Activated CD8-positive, alpha-beta T cell treated with anti-CD3 and anti-CD28 coated beads, Interleukin-2, amount 10 ng/mL, durations not matched to agents 7 days and 5 days (primary cell): ENCODE data around the gene ZSCAN29. TPM values are rescaled to one million over a fixed set of nuclear protein-coding genes. Genes with fewer than 3 reads are reported as not detected.
"Not testable (repeated sequence)": the region's sequence is repeated elsewhere in the genome, so short reads cannot be mapped to it uniquely, and the experiment has no call there.

Experiments
- ATAC-seq: fragments of 150-1000 bp; cut with Tn5 transposase; one replicate; pipeline ENCODE4 v1.10.0; 2021; ENCODE audit warnings: moderate library complexity
- CTCF ChIA-PET: fragments of 350-600 bp; sonication (Branson Sonifier 250); formaldehyde crosslinking; loops from one replicate; lab custom pipeline; 2021; ENCODE audit warnings: antibody characterized with exemption; lab: Charles Lee
- POLR2A ChIA-PET: fragments of 350-600 bp; sonication (Branson Sonifier 250); formaldehyde crosslinking; loops from one replicate; lab custom pipeline; 2021; ENCODE audit warnings: antibody characterized with exemption; lab: Charles Lee
- DNase-seq: peaks from one replicate; pipeline ENCODE4 v3.0.0-alpha.2; 2020
- H3K27ac Mint-ChIP-seq: one replicate; pipeline ENCODE4 v1.8.0; 2021; ENCODE audit warnings: mild to moderate bottlenecking, mixed read lengths
- H3K27me3 Mint-ChIP-seq: one replicate; pipeline ENCODE4 v1.8.0; 2021; ENCODE audit warnings: low read depth, mixed read lengths
- H3K36me3 Mint-ChIP-seq: one replicate; pipeline ENCODE4 v1.8.0; 2021; ENCODE audit warnings: low read depth, mixed read lengths
- H3K4me1 Mint-ChIP-seq: one replicate; pipeline ENCODE4 v1.8.0; 2021; ENCODE audit warnings: low read depth, mixed read lengths
- H3K4me3 Mint-ChIP-seq: one replicate; pipeline ENCODE4 v1.8.0; 2021; ENCODE audit warnings: mild to moderate bottlenecking, mixed read lengths
- H3K9me3 Mint-ChIP-seq: one replicate; pipeline ENCODE4 v1.8.0; 2022; ENCODE audit warnings: mixed read lengths; ENCODE audit not compliant: insufficient read depth
- total RNA-seq, 2 experiments: library from RNA; stranded (reverse); gene quantifications; one replicate each; pipeline ENCODE4 v1.2.3, GENCODE V29; 2021

ZSCAN29 gene
- total RNA-seq, 2 experiments from 2014 or later: 30.4 to 32.1 TPM

DNA sequence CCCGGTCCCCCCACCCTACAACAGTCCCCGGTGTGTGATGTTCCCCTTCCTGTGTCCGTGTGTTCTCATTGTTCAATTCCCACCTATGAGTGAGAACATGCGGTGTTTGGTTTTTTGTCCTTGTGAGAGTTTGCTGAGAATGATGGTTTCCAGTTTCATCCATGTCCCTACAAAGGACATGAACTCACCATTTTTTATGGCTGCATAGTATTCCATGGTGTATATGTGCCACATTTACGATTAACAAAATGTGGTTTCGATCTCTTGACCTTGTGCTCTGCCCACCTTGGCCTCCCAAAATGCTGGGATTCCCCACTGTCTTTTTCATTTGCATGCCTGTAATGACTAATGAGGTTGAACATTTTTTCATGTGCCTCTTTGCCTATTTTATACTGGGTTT is 22.7 kb upstream of the ZSCAN29 start:
- H3K4me1 Mint-ChIP-seq, CTCF ChIA-PET, H3K27ac Mint-ChIP-seq, DNase-seq, H3K27me3 Mint-ChIP-seq, H3K4me3 Mint-ChIP-seq, H3K9me3 Mint-ChIP-seq, POLR2A ChIA-PET, ATAC-seq: not testable (repeated sequence)
- peaks cover 43% of the 10 kb centered on the region for H3K36me3 Mint-ChIP-seq

DNA sequence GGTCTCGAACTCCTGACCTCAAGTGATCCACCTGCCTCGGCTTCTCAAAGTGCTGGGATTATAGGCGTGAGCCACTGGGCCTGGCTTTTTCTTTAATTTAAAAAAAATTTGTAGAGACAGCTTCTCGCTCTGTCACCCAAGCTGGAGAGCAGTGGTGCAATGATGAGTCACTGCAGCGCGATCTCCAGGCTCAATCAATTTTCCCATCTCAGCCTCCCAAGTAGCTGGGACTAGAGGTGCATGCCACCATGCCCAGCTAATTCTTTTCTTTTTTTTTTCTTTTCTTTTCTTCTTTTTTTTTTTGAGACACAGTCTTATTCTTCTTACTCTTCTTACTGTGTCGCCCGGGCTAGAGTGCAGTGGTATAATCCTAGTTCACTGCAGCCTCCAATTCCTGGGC is 19.9 kb upstream of the ZSCAN29 start:
- Mint-ChIP-seq H3K36me3 (peaks cover 48% of the 10 kb centered on the region), H3K4me1 (no peaks in the 10 kb centered on the region), H3K27me3 (no peaks in the 10 kb centered on the region), H3K4me3 (no peak overlapping the region), H3K27ac (peak overlapping the region; percentile 32), H3K9me3 (no peaks in the 10 kb centered on the region)
- DNase-seq (no peak), ATAC-seq (no peak)
- CTCF ChIA-PET: interaction anchor here (0.9 to 1.7 kb wide), 3 partner anchors 9 to 18 kb away, joined by 3 to 8 read pairs (median 4); no protein-coding TSS in a partner anchor
- POLR2A ChIA-PET: no interaction called here

DNA sequence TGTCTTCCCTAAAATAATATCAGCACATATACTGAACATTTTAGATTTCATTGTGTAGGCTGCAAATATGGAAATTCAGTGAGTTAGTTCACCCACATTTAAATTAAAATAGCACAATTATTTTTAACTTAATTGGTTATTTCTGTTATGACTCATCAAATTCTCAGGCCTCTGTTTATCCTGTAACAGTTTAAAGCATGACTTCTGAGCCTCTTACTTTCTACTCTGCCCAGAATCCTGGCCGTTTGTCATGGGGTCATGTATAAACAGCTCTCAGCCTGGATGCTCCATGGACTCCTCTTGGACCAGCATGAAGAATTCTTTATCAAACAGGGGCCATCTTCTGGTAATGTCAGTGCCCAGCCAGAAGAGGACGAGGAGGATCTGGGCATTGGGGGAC is 12.2 kb upstream of the ZSCAN29 start:
- no peak for ATAC-seq
- ChIA-PET CTCF (interaction anchor here (1.2 kb wide), 1 partner anchor 11 kb away, joined by 3 read pairs; no protein-coding TSS in a partner anchor), POLR2A (no interaction called here)
- Mint-ChIP-seq H3K27ac (no peak overlapping the region), H3K4me1 (peaks cover under 1% of the 10 kb centered on the region), H3K4me3 (no peak overlapping the region), H3K27me3 (no peaks in the 10 kb centered on the region), H3K9me3 (no peaks in the 10 kb centered on the region), H3K36me3 (peaks cover 66% of the 10 kb centered on the region)
- DNase-seq: no peak

DNA sequence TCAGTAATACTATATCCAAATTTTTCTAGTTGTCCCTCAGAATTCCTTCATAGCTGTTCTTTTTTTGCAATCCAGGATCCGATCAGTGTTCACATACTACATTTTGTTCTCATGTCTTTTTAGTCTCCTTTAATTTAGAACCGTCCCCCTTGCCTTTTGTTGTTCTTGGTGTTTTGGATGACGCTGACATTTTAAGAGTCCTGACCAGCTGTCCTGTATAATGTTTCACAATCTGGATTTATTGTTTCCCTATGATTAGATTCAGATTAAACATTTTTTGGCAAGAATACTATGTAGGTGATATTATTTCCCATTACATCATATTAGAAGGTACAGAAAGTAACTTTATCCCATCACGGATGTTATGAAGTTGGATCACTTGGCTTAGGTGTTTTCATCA is 11.5 kb upstream of the ZSCAN29 start:
- Mint-ChIP-seq H3K9me3 (no peaks in the 10 kb centered on the region), H3K36me3 (peaks cover 67% of the 10 kb centered on the region), H3K27ac (no peak overlapping the region), H3K4me3 (no peak overlapping the region), H3K4me1 (peaks cover 3% of the 10 kb centered on the region), H3K27me3 (no peaks in the 10 kb centered on the region)
- POLR2A ChIA-PET: no interaction called here
- ATAC-seq (no peak), DNase-seq (no peak)
- CTCF ChIA-PET: interaction anchor here (0.8 to 1.1 kb wide), 2 partner anchors 8 to 11 kb away, joined by 3 to 4 read pairs; partner anchors contain the start of genes TUBGCP4 and ZSCAN29

DNA sequence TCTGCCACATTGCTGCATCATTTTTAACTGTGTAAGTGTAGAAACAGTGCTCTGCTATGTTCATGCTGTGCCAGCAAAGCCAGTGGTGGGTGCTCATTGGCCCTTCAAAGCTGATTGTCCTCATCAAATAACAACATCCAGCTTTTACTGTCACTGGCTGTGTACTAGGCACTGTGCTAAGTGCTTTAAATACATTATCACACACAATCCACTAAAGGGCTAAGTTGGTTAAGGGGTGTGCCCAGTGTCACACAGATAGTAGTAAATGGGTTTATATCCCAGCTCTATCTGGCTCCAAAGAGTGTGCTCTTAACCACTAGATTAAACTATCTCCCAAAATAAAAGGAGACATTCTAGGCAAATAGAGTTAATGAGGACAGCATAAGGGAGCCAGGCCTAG is 7.8 kb upstream of the ZSCAN29 start:
- peaks cover 56% of the 10 kb centered on the region for H3K36me3 Mint-ChIP-seq
- ATAC-seq: no peak
- no peak for DNase-seq
- no peak overlapping the region for H3K4me3 Mint-ChIP-seq
- peaks cover 10% of the 10 kb centered on the region for H3K4me1 Mint-ChIP-seq
- no peaks in the 10 kb centered on the region for H3K27me3 Mint-ChIP-seq
- no peak overlapping the region for H3K27ac Mint-ChIP-seq
- ChIA-PET POLR2A (interaction anchor here (0.9 kb wide), 1 partner anchor 9 kb away, joined by 3 read pairs; no protein-coding TSS in a partner anchor), CTCF (interaction anchor here (3.3 kb wide), 1 partner anchor 15 kb away, joined by 41 read pairs; no protein-coding TSS in a partner anchor)
- H3K9me3 Mint-ChIP-seq: no peaks in the 10 kb centered on the region

DNA sequence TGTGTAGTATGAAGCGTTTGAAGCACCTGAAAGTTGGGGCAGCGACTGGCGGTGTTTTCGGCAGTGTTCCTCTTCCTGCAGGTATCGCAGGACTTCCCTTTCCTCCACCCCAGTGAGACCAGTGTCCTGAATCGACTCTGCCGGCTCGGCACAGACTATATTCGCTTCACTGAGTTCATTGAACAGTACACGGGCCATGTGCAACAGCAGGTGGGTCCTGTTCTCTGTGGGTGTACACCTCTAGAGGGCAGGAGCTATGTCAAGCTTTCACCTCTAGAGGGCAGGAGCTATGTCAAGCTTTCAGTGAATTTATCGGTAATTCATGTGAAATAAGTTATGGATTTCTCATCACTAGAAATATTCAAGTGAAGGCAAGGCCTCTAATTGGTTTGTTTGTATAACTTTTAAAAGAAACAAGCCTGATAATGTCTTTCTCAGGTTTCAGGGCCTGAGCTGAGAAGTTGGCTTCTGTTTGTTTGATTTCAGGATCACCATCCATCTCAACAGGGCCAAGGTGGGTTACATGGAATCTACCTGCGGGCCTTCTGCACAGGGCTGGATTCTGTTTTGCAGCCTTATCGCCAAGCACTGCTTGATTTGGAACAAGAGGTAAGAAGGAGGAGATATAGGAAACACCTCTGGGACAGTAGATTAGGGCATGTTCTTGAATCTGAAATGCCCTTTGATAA is 5.3 kb upstream of the ZSCAN29 start:
- Mint-ChIP-seq H3K9me3 (no peaks in the 10 kb centered on the region), H3K4me3 (no peak overlapping the region), H3K27ac (no peak overlapping the region), H3K27me3 (no peaks in the 10 kb centered on the region), H3K4me1 (peaks cover 24% of the 10 kb centered on the region), H3K36me3 (peaks cover 47% of the 10 kb centered on the region)
- ChIA-PET POLR2A (no interaction called here), CTCF (interaction anchor here (0.6 to 3.3 kb wide), 26 partner anchors 9 to 181 kb away, joined by 3 to 41 read pairs (median 4); no protein-coding TSS in a partner anchor)
- ATAC-seq: peak; percentile 66
- peak; percentile 62 for DNase-seq

- CTCF ChIA-PET: interaction anchor here (0.6 to 3.2 kb wide), 10 partner anchors 10 to 902 kb away, joined by 3 to 14 read pairs (median 4); no protein-coding TSS in a partner anchor
- H3K4me3 Mint-ChIP-seq: peak overlapping the region; percentile 91
- peaks cover 6% of the 10 kb centered on the region for H3K9me3 Mint-ChIP-seq
- POLR2A ChIA-PET: interaction anchor here (0.6 to 1.5 kb wide), 7 partner anchors 8 to 162 kb away, joined by 3 to 5 read pairs (median 3); partner anchors contain the start of gene LCMT2
- peak; percentile 23 for DNase-seq
- H3K36me3 Mint-ChIP-seq: peaks cover 49% of the 10 kb centered on the region
- no peaks in the 10 kb centered on the region for H3K27me3 Mint-ChIP-seq
- H3K4me1 Mint-ChIP-seq: peaks cover 48% of the 10 kb centered on the region
- ATAC-seq: peak; percentile 1
- peak overlapping the region; percentile 85 for H3K27ac Mint-ChIP-seq
Observed at GRCh38 chr15:43370310-43370974, 401 bp downstream of the ZSCAN29 start.

GRCh38 chr15:43361313-43361903 is 9.4 kb downstream of the ZSCAN29 start:
- Mint-ChIP-seq H3K27me3 (no peaks in the 10 kb centered on the region), H3K27ac (no peak overlapping the region), H3K4me1 (peaks cover 15% of the 10 kb centered on the region), H3K4me3 (no peak overlapping the region), H3K9me3 (peaks cover 51% of the 10 kb centered on the region), H3K36me3 (peaks cover 85% of the 10 kb centered on the region)
- POLR2A ChIA-PET: interaction anchor here (1.2 kb wide), 1 partner anchor 9 kb away, joined by 5 read pairs; the partner anchor contains the start of genes TUBGCP4 and ZSCAN29
- ATAC-seq (no peak), DNase-seq (no peak)
- CTCF ChIA-PET: interaction anchor here (1.0 to 5.6 kb wide), 3 partner anchors 9 to 15 kb away, joined by 3 to 41 read pairs (median 4); partner anchors contain the start of genes TUBGCP4 and ZSCAN29

DNA sequence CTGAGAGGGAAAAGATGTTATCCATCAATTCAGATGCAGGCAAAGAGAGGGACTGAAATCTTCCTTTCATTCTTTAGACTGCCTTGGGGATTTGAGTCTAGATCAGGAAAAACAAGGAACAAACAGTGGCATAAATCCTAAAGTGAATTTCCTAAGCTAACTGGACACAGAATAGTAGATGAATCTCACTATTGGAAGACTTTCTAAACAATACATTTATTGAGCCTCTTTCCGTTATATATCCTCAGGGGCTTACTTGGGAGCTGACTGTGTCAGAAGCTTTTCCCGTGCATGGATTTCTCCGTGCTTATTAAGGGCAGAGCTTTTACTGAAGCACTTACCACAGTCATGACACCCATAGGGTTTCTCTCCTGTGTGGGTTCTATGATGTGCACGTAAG is 10.0 kb downstream of the ZSCAN29 start:
- ChIA-PET CTCF (interaction anchor here (1.0 to 5.6 kb wide), 4 partner anchors 10 to 16 kb away, joined by 3 to 41 read pairs (median 6); partner anchors contain the start of genes TUBGCP4 and ZSCAN29), POLR2A (interaction anchor here (1.1 to 1.2 kb wide), 2 partner anchors 8 to 10 kb away, joined by 4 to 5 read pairs; partner anchors contain the start of genes TUBGCP4 and ZSCAN29)
- Mint-ChIP-seq H3K27me3 (no peaks in the 10 kb centered on the region), H3K9me3 (peaks cover 51% of the 10 kb centered on the region), H3K4me1 (peaks cover 13% of the 10 kb centered on the region), H3K27ac (no peak overlapping the region), H3K4me3 (no peak overlapping the region), H3K36me3 (peaks cover 85% of the 10 kb centered on the region)
- ATAC-seq: no peak
- DNase-seq: no peak

DNA sequence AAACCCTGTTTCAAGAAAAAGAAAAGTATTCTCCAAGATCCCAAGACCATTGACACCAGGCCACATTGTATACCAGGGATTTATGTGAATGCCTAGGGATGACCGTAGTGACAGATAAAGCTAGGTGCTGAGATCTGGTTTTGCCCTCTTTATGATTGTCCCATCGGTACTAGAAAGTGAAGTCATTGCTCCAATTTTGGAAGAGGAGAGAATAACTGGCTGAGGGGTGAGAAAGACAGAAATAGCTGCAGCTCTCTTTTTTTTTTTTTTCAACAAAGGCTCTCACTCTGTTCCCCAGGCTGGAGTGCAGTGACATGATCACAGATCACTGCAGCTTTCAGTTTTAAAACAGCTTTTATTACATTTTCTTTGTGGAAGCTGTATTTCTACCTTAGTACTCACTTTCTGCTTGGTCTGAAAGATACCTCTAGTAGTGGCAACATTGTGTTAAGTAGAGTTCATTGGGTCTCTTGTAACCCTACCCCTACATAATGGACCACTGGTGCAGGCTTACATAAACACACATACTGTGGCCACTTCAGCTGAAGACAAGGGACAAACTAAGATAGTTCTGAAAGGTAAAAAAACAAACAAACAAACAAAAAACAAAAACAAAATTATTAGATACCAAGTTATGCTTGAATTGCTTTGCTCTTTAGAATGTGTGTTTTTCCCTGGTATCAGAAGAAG is 18.0 kb downstream of the ZSCAN29 start:
- Mint-ChIP-seq H3K36me3 (peaks cover 36% of the 10 kb centered on the region), H3K4me1 (peaks cover 6% of the 10 kb centered on the region), H3K4me3 (no peak overlapping the region), H3K9me3 (peaks cover 1% of the 10 kb centered on the region), H3K27ac (no peak overlapping the region), H3K27me3 (no peaks in the 10 kb centered on the region)
- CTCF ChIA-PET: interaction anchor here (1.5 to 1.7 kb wide), 2 partner anchors 21 to 127 kb away, joined by 3 to 7 read pairs; no protein-coding TSS in a partner anchor
- POLR2A ChIA-PET: no interaction called here
- ATAC-seq: no peak
- no peak for DNase-seq
